HG03045 (cell line): ENCODE data around the gene TMEM45A.
"Not testable (repeated sequence)": the region's sequence is repeated elsewhere in the genome, so short reads cannot be mapped to it uniquely, and the experiment has no call there.

Experiments
- ATAC-seq: cut with Tn5 transposase; IDR thresholded peaks from one replicate; pipeline ENCODE4 v1.9.1; 2021; ENCODE audit warnings: mild to moderate bottlenecking, moderate library complexity; ENCODE audit not compliant: unreplicated experiment

The TMEM45A gene

GRCh38 chr3:100531093-100531492 is 38.7 kb downstream of the TMEM45A start:
- ATAC-seq = no peak

GRCh38 chr3:100532411-100532810 is 40.0 kb downstream of the TMEM45A start:
- no peak for ATAC-seq

- no peak for ATAC-seq
Observed at GRCh38 chr3:100533176-100533575, 40.8 kb downstream of the TMEM45A start.

GRCh38 chr3:100535610-100535943 is 43.2 kb downstream of the TMEM45A start:
- ATAC-seq = no peak

- no peak for ATAC-seq
Observed at GRCh38 chr3:100536093-100536492, 43.7 kb downstream of the TMEM45A start.

GRCh38 chr3:100537646-100538338 is 45.4 kb downstream of the TMEM45A start:
- peak; percentile 70 for ATAC-seq

- peak; percentile 42 for ATAC-seq
Observed at GRCh38 chr3:100538339-100538706, 45.9 kb downstream of the TMEM45A start.

GRCh38 chr3:100540791-100541334 is 48.4 kb downstream of the TMEM45A start:
- no peak for ATAC-seq

GRCh38 chr3:100541428-100541827 is 49.0 kb downstream of the TMEM45A start:
- ATAC-seq = not testable (repeated sequence)

GRCh38 chr3:100545371-100545770 is 53.0 kb downstream of the TMEM45A start:
- no peak for ATAC-seq

GRCh38 chr3:100546020-100546744 is 53.8 kb downstream of the TMEM45A start:
- ATAC-seq = no peak

GRCh38 chr3:100548053-100548452 is 55.6 kb downstream of the TMEM45A start:
- ATAC-seq = no peak

GRCh38 chr3:100553618-100554372 is 61.4 kb downstream of the TMEM45A start:
- ATAC-seq = no peak

- no peak for ATAC-seq
Observed at GRCh38 chr3:100554373-100554676, 61.9 kb downstream of the TMEM45A start.

- no peak for ATAC-seq
Observed at GRCh38 chr3:100556673-100557310, 64.4 kb downstream of the TMEM45A start.

- no peak for ATAC-seq
Observed at GRCh38 chr3:100558233-100558632, 65.8 kb downstream of the TMEM45A start.

- no peak for ATAC-seq
Observed at GRCh38 chr3:100560426-100560825, 68.0 kb downstream of the TMEM45A start.

GRCh38 chr3:100561459-100562158 is 69.2 kb downstream of the TMEM45A start:
- no peak for ATAC-seq

GRCh38 chr3:100562224-100562857 is 69.9 kb downstream of the TMEM45A start:
- no peak for ATAC-seq

- ATAC-seq = no peak
Observed at GRCh38 chr3:100563228-100563627, 70.8 kb downstream of the TMEM45A start.
